Measurements from ENCODE around the gene SIRT1.

GRCh38 chr10:67843284-67843683 is 41.2 kb upstream of the SIRT1 start:
- no peak for TF ChIP-seq CTCF (conservative IDR thresholded peaks at IDR 0.05; ENCODE audit: low read depth, low read length)
- TF ChIP-seq EZH2 (IDR thresholded peaks at IDR 0.05; ENCODE audit: borderline replicate concordance, low read depth, low read length, poor library complexity, severe bottlenecking), result no peak

Data from A673 (cell line).